ENCODE results near the gene MGAT1. TPM values are rescaled to one million over a fixed set of nuclear protein-coding genes. Genes with fewer than 3 reads are reported as not detected.

MGAT1 gene
- total RNA-seq, 1 experiment from 2014 or later, result 93.6 TPM

- peak; percentile 48; the same call in 1 of the 2 replicates for TF ChIP-seq CREM (CRISPR knock-in tag; IDR thresholded peaks at IDR 0.05)
- TF ChIP-seq NFATC4 (CRISPR knock-in tag; IDR thresholded peaks at IDR 0.05), result no peak
- TF ChIP-seq FOXP1 (CRISPR knock-in tag; IDR thresholded peaks at IDR 0.05; ENCODE audit: borderline replicate concordance), result peak; percentile 90
- TF ChIP-seq USF1 (CRISPR knock-in tag; IDR thresholded peaks at IDR 0.05), result 0 out of 2 replicates have a peak, but pooled peaks have one; percentile 40
- TF ChIP-seq ZNF532 (CRISPR knock-in tag; IDR thresholded peaks at IDR 0.05; ENCODE audit: borderline replicate concordance), result 0 out of 2 replicates have a peak, but pooled peaks have one; percentile 8
- TF ChIP-seq E2F1 (CRISPR knock-in tag; IDR thresholded peaks at IDR 0.05), result peak; percentile 62; the same call in 1 of the 2 replicates
- TF ChIP-seq ATF6 (CRISPR knock-in tag; IDR thresholded peaks at IDR 0.05), result no peak
- 0 out of 2 replicates have a peak, but pooled peaks have one; percentile 18 for TF ChIP-seq KAT7 (CRISPR knock-in tag; IDR thresholded peaks at IDR 0.05; ENCODE audit: borderline replicate concordance)
- TF ChIP-seq ATF3 (CRISPR knock-in tag; conservative IDR thresholded peaks at IDR 0.05), result no peak
- no peak for TF ChIP-seq JAZF1 (CRISPR knock-in tag; IDR thresholded peaks at IDR 0.05)
- TF ChIP-seq ZNF263 (CRISPR knock-in tag; IDR thresholded peaks at IDR 0.05; ENCODE audit: low read depth), result 0 out of 2 replicates have a peak, but pooled peaks have one; percentile 26
- TF ChIP-seq CREB1 (CRISPR knock-in tag; IDR thresholded peaks at IDR 0.05), result peak; percentile 64; the same call in 1 of the 2 replicates
- no peak for TF ChIP-seq STAT6 (CRISPR knock-in tag; conservative IDR thresholded peaks at IDR 0.05; ENCODE audit: low read depth)
- 0 out of 2 replicates have a peak, but pooled peaks have one; percentile 30 for TF ChIP-seq EMX1 (CRISPR knock-in tag; IDR thresholded peaks at IDR 0.05)
- no peak for TF ChIP-seq RORB (CRISPR knock-in tag; IDR thresholded peaks at IDR 0.05)
- TF ChIP-seq IRF1 (CRISPR knock-in tag; IDR thresholded peaks at IDR 0.05), result 0 out of 2 replicates have a peak, but pooled peaks have one; percentile 1
- peak; percentile 90 for TF ChIP-seq NFE2L1 (CRISPR knock-in tag; IDR thresholded peaks at IDR 0.05)
- TF ChIP-seq SP1 (CRISPR knock-in tag; conservative IDR thresholded peaks at IDR 0.05), result no peak; the same call in none of the 2 replicates
- TF ChIP-seq FOXP4 (CRISPR knock-in tag; IDR thresholded peaks at IDR 0.05), result peak; percentile 92
These were observed 28.8 kb upstream of the MGAT1 start (continued) for GRCh38 chr5:180831139-180832093.
